Fibroblast of lung (primary cell): ENCODE results near the gene GOLGA3. TPM values are rescaled to one million over a fixed set of nuclear protein-coding genes. Genes with fewer than 3 reads are reported as not detected.
A peak's percentile ranks its signal among the peaks of the same experiment; 100 is the strongest.

ENCODE experiments used
- DNase-seq, 2 donors: peaks; one replicate each; pipeline versions ENCODE4 v3.0.0 to v3.0.0-alpha.2; 2010; ENCODE audit warnings: low read depth in 2 of 2
- H2AFZ ChIP-seq: 2 replicates; pipeline ENCODE4 v1.5.1; 2012; ENCODE audit warnings: low read length, control low read depth, inconsistent platforms
- H3K27ac ChIP-seq: 2 replicates; pipeline ENCODE4 v1.5.1; 2011; ENCODE audit warnings: low read length, control low read depth; ENCODE audit not compliant: insufficient read depth
- H3K27me3 ChIP-seq: 2 replicates; pipeline ENCODE4 v1.5.1; 2011; ENCODE audit warnings: mild to moderate bottlenecking, low read length; ENCODE audit not compliant: control insufficient read depth, insufficient read depth
- H3K36me3 ChIP-seq: 2 replicates; pipeline ENCODE4 v1.5.1; 2011; ENCODE audit warnings: low read length; ENCODE audit not compliant: control insufficient read depth, insufficient read depth
- H3K4me1 ChIP-seq: 2 replicates; pipeline ENCODE4 v1.5.1; 2011; ENCODE audit warnings: low read length; ENCODE audit not compliant: control insufficient read depth, insufficient read depth; ENCODE audit errors: extremely low read depth
- H3K4me2 ChIP-seq: 2 replicates; pipeline ENCODE4 v1.5.1; 2011; ENCODE audit warnings: low read length, control low read depth; ENCODE audit not compliant: insufficient read depth; ENCODE audit errors: extremely low read depth
- H3K4me3 ChIP-seq, 4 experiments: fragments of 200-600 bp in 1 of 4; sonication (generic) in 1 of 4; replicated peaks in 1 of 4; 2 replicates each; pipeline ENCODE4 v1.5.1; 2011 to 2016; ENCODE audit warnings: low read length in 4 of 4, low read depth in 3 of 4, mild to moderate bottlenecking in 3 of 4, control low read depth in 2 of 4, inconsistent platforms in 1 of 4, mixed read lengths in 1 of 4; ENCODE audit not compliant: insufficient read depth in 1 of 4; ENCODE audit errors: control extremely low read depth in 1 of 4
- H3K79me2 ChIP-seq: 2 replicates; pipeline ENCODE4 v1.5.1; 2012; ENCODE audit warnings: mild to moderate bottlenecking, low read length, inconsistent platforms; ENCODE audit not compliant: control insufficient read depth, insufficient read depth
- H3K9ac ChIP-seq: 2 replicates; pipeline ENCODE4 v1.5.1; 2011; ENCODE audit warnings: mild to moderate bottlenecking, low read length, control low read depth; ENCODE audit not compliant: insufficient read depth
- H3K9me3 ChIP-seq: 2 replicates; pipeline ENCODE4 v1.5.1; 2012; ENCODE audit warnings: low read depth, low read length; ENCODE audit not compliant: control insufficient read depth, insufficient read depth
- H4K20me1 ChIP-seq: 2 replicates; pipeline ENCODE4 v1.5.1; 2011; ENCODE audit warnings: low read length; ENCODE audit not compliant: control insufficient read depth, insufficient read depth; ENCODE audit errors: extremely low read depth
- EZH2 ChIP-seq: IDR thresholded peaks from 2 replicates; pipeline ENCODE4 v1.5.1; 2012; ENCODE audit warnings: low read length, control low read depth, mild to moderate bottlenecking; ENCODE audit errors: missing control alignments
- polyA plus RNA-seq, 2 donors: library from polyadenylated mRNA; depleted of rRNA in 1 of 2; stranded (reverse) in 1 of 2; unstranded in 1 of 2; fragments of >200 nt; gene quantifications; 2 replicates each; pipeline ENCODE4 v1.2.1, GENCODE V29; 2011 to 2012; ENCODE audit warnings: missing spikeins in 1 of 2
- total RNA-seq: library from RNA; depleted of rRNA; stranded (reverse); fragments of >200 nt; gene quantifications from 2 replicates; pipeline ENCODE4 v1.2.1, GENCODE V29; 2014
- TF ChIP-seq, protein P1 (sequence below), 2 donors: IDR thresholded peaks in 1 of 2; conservative IDR thresholded peaks in 1 of 2; 1 replicate in 1 of 2; 2 replicates in 1 of 2; pipeline ENCODE4 v1.5.1; 2011 to 2012; ENCODE audit warnings: low read length in 2 of 2, control low read depth in 1 of 2, inconsistent platforms in 1 of 2, low read depth in 1 of 2, mild to moderate bottlenecking in 1 of 2

The GOLGA3 gene
- total and polyA plus RNA-seq, 2 donors (not counting 1 experiment from before 2014, with no cell fraction given): 28.3 to 133 TPM

GRCh38 chr12:132803888-132804287 lies 24.8 kb downstream of the GOLGA3 start:
- peak in 1 of 2 donors; percentile 67 for DNase-seq
- peaks cover 1% of the 10 kb centered on the region for H4K20me1 ChIP-seq
- H2AFZ ChIP-seq: no peak overlapping the region
- H3K36me3 ChIP-seq: peaks cover 55% of the 10 kb centered on the region
- no peaks in the 10 kb centered on the region for H3K9me3 ChIP-seq
- H3K79me2 ChIP-seq: peaks cover 37% of the 10 kb centered on the region
- no peaks in the 10 kb centered on the region for H3K4me1 ChIP-seq
- H3K4me2 ChIP-seq: no peak overlapping the region
- no peak overlapping the region for H3K9ac ChIP-seq
- no peak overlapping the region for H3K4me3 ChIP-seq
- no peak for TF ChIP-seq EZH2
- no peaks in the 10 kb centered on the region for H3K27me3 ChIP-seq
- no peak overlapping the region for H3K27ac ChIP-seq

DNA sequence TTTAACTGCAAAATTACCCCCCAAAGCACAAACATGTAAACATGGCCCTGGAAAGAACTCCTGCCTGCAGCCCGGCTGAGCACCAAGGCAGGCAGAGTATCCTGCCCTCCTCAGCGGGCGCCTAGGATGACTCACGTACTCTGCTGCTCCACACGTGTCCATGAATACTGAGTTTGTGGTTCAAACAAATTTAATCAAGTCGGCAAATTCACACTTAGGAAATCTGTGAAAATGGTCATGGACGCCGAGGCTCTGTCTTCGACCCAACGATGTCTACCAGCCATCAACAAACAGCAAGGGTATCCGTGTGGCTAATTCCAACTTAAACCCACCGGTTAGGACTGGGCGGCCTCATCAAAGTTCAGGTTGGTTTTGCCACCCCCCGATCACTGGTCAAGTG lies 25.5 kb downstream of the GOLGA3 start:
- peaks cover 1% of the 10 kb centered on the region for H4K20me1 ChIP-seq
- H3K4me3 ChIP-seq: no peak overlapping the region
- H3K27ac ChIP-seq: no peak overlapping the region
- H3K79me2 ChIP-seq: peaks cover 35% of the 10 kb centered on the region
- H3K4me1 ChIP-seq: no peaks in the 10 kb centered on the region
- no peak for DNase-seq
- no peaks in the 10 kb centered on the region for H3K27me3 ChIP-seq
- H3K9ac ChIP-seq: no peak overlapping the region
- H3K9me3 ChIP-seq: no peaks in the 10 kb centered on the region
- H2AFZ ChIP-seq: no peak overlapping the region
- no peak overlapping the region for H3K4me2 ChIP-seq
- H3K36me3 ChIP-seq: peaks cover 56% of the 10 kb centered on the region
- TF ChIP-seq, protein P1, sequence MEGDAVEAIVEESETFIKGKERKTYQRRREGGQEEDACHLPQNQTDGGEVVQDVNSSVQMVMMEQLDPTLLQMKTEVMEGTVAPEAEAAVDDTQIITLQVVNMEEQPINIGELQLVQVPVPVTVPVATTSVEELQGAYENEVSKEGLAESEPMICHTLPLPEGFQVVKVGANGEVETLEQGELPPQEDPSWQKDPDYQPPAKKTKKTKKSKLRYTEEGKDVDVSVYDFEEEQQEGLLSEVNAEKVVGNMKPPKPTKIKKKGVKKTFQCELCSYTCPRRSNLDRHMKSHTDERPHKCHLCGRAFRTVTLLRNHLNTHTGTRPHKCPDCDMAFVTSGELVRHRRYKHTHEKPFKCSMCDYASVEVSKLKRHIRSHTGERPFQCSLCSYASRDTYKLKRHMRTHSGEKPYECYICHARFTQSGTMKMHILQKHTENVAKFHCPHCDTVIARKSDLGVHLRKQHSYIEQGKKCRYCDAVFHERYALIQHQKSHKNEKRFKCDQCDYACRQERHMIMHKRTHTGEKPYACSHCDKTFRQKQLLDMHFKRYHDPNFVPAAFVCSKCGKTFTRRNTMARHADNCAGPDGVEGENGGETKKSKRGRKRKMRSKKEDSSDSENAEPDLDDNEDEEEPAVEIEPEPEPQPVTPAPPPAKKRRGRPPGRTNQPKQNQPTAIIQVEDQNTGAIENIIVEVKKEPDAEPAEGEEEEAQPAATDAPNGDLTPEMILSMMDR (conservative IDR thresholded peaks at IDR 0.05 in 1 of 2, IDR thresholded peaks at IDR 0.05 in 1 of 2; ENCODE audit: low read depth in 1 of 2, low read length in 2 of 2): no peak
- TF ChIP-seq EZH2: no peak

DNA sequence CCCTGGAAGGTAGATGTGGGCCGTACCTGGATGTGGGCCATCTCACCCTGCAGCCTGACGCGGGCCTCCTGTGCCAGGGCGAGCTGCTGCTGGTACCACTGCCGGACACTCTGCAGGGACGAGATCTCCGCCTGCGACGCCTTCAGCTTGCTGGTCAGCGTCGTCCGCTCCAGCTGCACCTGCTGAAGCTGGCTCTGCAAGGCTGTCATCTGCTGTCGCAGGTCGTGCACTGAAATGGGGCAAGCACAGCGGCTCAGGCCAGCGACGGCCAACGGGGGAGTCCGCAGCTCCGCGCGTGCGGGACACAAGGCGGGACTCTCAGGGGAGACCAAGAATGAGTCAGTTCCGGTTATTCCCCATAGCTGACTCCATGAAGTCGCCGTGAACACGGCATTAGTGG lies 26.9 kb downstream of the GOLGA3 start:
- Histone ChIP-seq H3K9ac (no peak overlapping the region), H2AFZ (no peak overlapping the region), H3K4me1 (no peaks in the 10 kb centered on the region), H3K27ac (no peak overlapping the region), H3K9me3 (no peaks in the 10 kb centered on the region), H3K4me3 (no peak overlapping the region), H3K27me3 (no peaks in the 10 kb centered on the region), H3K4me2 (no peak overlapping the region), H3K79me2 (peaks cover 23% of the 10 kb centered on the region), H3K36me3 (peaks cover 54% of the 10 kb centered on the region), H4K20me1 (peaks cover 1% of the 10 kb centered on the region)
- no peak for DNase-seq
- TF ChIP-seq, protein P1 (conservative IDR thresholded peaks at IDR 0.05 in 1 of 2, IDR thresholded peaks at IDR 0.05 in 1 of 2; ENCODE audit: low read depth in 1 of 2, low read length in 2 of 2): no peak
- TF ChIP-seq EZH2: no peak
